Bronchial epithelial cell (primary cell): ENCODE measurements around the gene SCN8A. TPM values are rescaled to one million over a fixed set of nuclear protein-coding genes. Genes with fewer than 3 reads are reported as not detected.

Experiments used
- DNase-seq: peaks from one replicate; pipeline ENCODE4 v3.0.0-alpha.2; 2010; ENCODE audit warnings: low read depth
- FAIRE-seq: peaks from 2 replicates; lab custom pipeline; 2011; peaks lifted over from hg19 to GRCh38; lab: Jason Lieb, UNC
- H3K27me3 ChIP-seq: 2 replicates; pipeline ENCODE4 v1.5.1; 2011; ENCODE audit warnings: low read length; ENCODE audit not compliant: control insufficient read depth, insufficient read depth
- H3K36me3 ChIP-seq: 2 replicates; pipeline ENCODE4 v1.5.1; 2011; ENCODE audit warnings: low read length; ENCODE audit not compliant: control insufficient read depth, insufficient read depth
- H3K4me3 ChIP-seq: 2 replicates; pipeline ENCODE4 v1.5.1; 2011; ENCODE audit warnings: mild to moderate bottlenecking, low read depth, low read length, control low read depth
- total RNA-seq: library from RNA; depleted of rRNA; stranded (reverse); fragments of >200 nt; gene quantifications from 2 replicates; pipeline ENCODE4 v1.2.1, GENCODE V29; 2014
- TF ChIP-seq, protein P1 (sequence below): IDR thresholded peaks from 2 replicates; pipeline ENCODE4 v1.5.1; 2011; ENCODE audit warnings: mild to moderate bottlenecking, moderate library complexity, low read length, control low read depth, inconsistent platforms; ENCODE audit not compliant: insufficient read depth, severe bottlenecking

The SCN8A gene
- total RNA-seq, 1 donor from 2014 or later: under 0.01 TPM

DNA sequence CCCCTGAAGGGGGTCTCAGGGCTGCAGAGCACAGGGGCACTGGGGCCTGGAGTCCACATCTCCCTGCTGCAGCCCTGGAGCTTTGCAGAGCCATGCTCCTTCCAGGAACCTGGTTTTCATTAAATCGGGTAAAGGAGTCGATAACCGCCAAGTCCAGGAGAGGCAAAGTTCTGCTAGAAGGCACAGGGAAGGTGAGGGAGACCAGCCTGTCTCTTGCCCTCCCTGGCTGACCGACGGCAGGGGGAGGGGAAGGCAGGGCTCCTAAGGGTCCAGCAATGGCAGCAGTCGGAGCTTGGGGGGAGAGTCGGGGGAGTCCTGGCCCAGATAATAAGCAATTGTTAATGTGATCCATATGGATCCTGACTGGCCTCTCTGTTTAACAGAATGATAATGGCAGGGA lies 254.4 kb downstream of the SCN8A start:
- H3K4me3 ChIP-seq: no peak overlapping the region
- no peaks in the 10 kb centered on the region for H3K36me3 ChIP-seq
- H3K27me3 ChIP-seq: peaks cover 48% of the 10 kb centered on the region
- DNase-seq (no peak), FAIRE-seq (no peak)
- TF ChIP-seq, protein P1, sequence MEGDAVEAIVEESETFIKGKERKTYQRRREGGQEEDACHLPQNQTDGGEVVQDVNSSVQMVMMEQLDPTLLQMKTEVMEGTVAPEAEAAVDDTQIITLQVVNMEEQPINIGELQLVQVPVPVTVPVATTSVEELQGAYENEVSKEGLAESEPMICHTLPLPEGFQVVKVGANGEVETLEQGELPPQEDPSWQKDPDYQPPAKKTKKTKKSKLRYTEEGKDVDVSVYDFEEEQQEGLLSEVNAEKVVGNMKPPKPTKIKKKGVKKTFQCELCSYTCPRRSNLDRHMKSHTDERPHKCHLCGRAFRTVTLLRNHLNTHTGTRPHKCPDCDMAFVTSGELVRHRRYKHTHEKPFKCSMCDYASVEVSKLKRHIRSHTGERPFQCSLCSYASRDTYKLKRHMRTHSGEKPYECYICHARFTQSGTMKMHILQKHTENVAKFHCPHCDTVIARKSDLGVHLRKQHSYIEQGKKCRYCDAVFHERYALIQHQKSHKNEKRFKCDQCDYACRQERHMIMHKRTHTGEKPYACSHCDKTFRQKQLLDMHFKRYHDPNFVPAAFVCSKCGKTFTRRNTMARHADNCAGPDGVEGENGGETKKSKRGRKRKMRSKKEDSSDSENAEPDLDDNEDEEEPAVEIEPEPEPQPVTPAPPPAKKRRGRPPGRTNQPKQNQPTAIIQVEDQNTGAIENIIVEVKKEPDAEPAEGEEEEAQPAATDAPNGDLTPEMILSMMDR: no peak

DNA sequence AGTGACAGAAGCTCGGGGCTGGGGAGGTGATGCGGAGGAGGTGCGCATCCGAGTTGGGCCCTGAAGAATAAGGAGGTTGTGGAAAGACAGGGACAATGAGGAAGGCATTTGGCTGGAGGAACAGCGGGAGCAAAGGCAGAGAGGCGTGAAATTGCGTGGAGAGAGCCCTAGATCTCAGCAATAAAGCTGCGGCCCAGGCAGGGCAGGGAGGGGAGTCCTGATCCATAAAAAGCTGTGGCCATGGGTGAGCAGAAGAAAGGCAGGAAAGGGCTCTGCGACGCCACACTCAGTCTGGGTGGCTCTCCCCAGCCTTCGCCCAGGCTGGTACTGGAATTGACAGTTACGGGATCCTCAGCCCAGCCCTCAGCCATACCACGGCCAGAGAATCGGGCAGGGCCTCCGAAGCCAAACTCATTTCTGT lies 255.2 kb downstream of the SCN8A start:
- Histone ChIP-seq H3K36me3 (no peaks in the 10 kb centered on the region), H3K27me3 (peaks cover 46% of the 10 kb centered on the region), H3K4me3 (no peak overlapping the region)
- DNase-seq (no peak), FAIRE-seq (no peak)
- TF ChIP-seq, protein P1: no peak

DNA sequence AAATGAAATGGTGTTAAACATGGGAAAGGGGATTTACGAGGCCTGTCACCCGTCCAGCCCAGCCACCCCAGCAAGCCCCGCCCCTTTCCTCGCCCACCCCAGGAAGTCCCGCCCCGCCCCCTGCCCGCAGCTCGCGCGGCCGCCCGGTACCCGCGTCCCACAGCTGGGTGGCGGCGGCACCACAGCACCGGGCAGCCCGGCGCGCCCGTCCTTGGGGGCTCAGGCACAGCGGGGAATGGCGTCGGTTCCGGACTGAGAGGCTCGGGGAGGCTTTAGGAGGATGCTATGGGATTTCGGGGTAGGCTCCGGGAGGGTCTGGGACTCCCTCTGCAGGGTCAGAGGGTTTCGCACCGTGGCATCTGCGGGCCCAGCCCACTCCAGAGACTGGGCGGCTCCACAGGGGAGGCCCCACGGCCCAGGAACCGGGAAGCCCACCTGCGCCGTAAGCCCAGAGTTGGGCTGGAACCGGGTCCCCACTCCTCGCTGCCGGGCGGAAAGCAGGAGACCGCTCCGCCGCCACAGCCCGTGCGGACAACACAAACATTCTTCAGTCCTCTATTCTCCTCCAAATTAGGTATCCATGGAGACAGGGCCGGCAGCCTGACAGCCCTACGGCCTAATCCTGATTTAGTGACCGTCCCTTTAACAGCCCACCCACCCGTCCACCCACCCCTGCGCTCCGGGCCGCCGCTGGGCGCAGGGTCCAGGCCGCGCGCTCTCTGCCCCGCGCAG lies 256.0 kb downstream of the SCN8A start:
- H3K36me3 ChIP-seq: no peaks in the 10 kb centered on the region
- FAIRE-seq: no peak
- no peak for DNase-seq
- TF ChIP-seq, protein P1: no peak
- no peak overlapping the region for H3K4me3 ChIP-seq
- peaks cover 46% of the 10 kb centered on the region for H3K27me3 ChIP-seq

DNA sequence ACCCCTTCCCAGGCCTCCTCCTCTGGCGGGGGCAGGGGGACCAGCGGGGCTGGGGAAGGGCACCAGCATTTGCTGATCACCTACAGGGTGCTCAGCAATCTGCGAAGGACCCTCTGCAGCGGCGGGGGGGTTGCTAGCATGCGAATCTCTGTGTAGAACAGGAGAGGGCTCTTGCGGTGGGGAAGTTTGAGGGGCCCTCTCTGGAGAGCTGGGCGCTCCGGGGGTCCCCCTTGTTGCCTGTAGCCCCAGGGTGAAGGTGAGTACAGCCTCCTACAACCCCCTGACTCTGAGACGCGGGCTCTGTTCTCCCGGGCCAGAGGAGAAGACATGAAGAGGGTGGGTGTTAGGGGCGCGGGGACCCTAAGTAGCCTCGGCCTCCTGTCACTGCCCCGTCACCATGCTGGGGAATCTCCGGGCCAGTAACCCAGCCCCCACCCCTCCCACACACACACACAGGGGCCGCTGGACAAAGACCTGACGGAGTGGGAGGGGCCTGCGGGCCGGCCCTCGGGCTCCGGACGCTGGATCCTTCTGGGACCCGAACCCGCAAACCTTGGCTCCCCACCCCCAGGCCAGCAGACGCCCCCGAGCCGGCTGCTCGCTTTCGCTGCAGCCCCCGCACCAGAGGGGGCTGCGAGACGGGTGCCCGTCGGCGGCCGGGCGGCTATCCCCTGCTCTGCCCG lies 256.8 kb downstream of the SCN8A start:
- DNase-seq (no peak), FAIRE-seq (no peak)
- H3K27me3 ChIP-seq: peaks cover 40% of the 10 kb centered on the region
- no peak overlapping the region for H3K4me3 ChIP-seq
- TF ChIP-seq, protein P1: no peak
- H3K36me3 ChIP-seq: no peaks in the 10 kb centered on the region

DNA sequence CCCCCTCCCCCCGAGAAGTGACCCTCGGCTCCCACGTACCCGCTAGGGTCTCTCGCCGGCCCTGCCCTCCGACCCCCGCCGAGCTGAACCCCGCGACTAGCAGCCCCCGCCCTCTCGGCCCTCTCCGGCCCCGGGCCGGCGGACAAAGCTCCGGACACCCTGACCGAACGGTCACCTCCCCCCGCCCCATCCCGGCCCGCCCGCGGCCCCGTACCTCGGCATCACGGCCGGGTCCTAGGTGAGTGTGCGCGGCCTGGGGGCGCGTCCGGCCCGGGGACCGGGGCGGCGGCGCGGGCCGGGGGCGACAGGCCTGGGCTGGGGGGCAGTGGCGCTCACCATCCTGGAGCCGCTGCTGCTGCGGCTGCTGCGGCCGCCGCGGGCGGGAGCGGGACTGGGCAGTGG lies 257.3 kb downstream of the SCN8A start, which contains the start of gene FIGNL2:
FIGNL2 (minus strand) TSS at position 393 of the 402 bp plus-strand sequence. CDS start 26,305 bp downstream, outside the sequence.
- TF ChIP-seq, protein P1: no peak
- Histone ChIP-seq H3K27me3 (peaks cover 40% of the 10 kb centered on the region), H3K4me3 (no peak within 1 kb of the TSS), H3K36me3 (no peaks in the 10 kb centered on the region)
- FAIRE-seq (no peak), DNase-seq (no peak)
